ENCODE data around the gene PRR13. TPM values are rescaled to one million over a fixed set of nuclear protein-coding genes. Genes with fewer than 3 reads are reported as not detected.
A peak's percentile ranks its signal among the peaks of the same experiment; 100 is the strongest.
"Not testable (repeated sequence)": the region's sequence is repeated elsewhere in the genome, so short reads cannot be mapped to it uniquely, and the experiment has no call there.

Gene PRR13
- total and polyA plus RNA-seq, 9 donors: 15.8 to 59.1 (median 46.2) TPM

DNA sequence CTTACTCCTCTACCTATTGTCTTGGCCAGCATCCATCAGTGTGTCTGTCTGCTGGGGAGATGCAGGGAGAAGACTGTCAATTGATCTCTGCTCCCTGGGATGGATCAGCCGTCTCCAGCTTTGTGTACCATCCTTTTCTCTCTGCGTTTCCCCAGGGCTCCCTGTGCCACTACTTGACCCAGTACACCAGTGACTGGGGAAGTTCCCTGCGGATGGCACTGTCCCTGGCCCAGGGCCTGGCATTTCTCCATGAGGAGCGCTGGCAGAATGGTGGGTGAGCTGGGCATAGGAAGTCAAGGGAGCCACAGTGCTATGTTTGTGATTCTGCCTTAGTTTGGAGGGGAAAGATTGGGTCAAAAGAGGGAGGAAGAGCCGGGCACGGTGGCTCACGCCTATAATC is 12.8 kb upstream of the PRR13 start:
- H3K4me3 ChIP-seq (ENCODE audit: low read length): no peak overlapping the region
- no peaks in the 10 kb centered on the region for H3K36me3 ChIP-seq (ENCODE audit: control insufficient read depth, insufficient read depth, low read length)
- no peaks in the 10 kb centered on the region for H3K9me3 ChIP-seq (replicated peaks; ENCODE audit: control insufficient read depth, low read depth, low read length)
- WGBS (ENCODE audit: insufficient coverage): 96% methylated on average over 2 of the region's 7 CpGs
- H3K27me3 ChIP-seq (ENCODE audit: control insufficient read depth, insufficient read depth, low read length): no peaks in the 10 kb centered on the region
- DNase-seq: no peak
- H3K4me1 ChIP-seq (ENCODE audit: control insufficient read depth, insufficient read depth, low read length): no peaks in the 10 kb centered on the region
- H3K27ac ChIP-seq (ENCODE audit: low read length): no peak overlapping the region

DNA sequence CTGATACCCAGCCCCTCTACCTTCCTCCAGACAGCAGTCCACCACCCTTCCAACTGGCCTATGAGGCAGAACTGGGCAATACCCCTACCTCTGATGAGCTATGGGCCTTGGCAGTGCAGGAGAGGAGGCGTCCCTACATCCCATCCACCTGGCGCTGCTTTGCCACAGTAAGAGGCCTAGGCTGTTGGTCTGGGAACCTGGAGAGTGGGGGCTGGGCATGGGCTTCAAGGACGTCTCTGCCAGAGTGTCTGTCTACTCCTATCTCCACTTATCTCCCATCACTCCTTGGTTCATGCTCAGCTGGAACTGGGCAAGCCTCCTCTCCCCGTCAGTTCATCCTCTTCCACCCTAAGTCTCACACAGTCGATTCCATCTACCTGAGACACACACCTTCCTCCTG is 11.4 kb upstream of the PRR13 start:
- no peaks in the 10 kb centered on the region for H3K4me1 ChIP-seq (ENCODE audit: control insufficient read depth, insufficient read depth, low read length)
- no peak overlapping the region for H3K4me3 ChIP-seq (ENCODE audit: low read length)
- H3K27me3 ChIP-seq (ENCODE audit: control insufficient read depth, insufficient read depth, low read length): no peaks in the 10 kb centered on the region
- no peaks in the 10 kb centered on the region for H3K9me3 ChIP-seq (replicated peaks; ENCODE audit: control insufficient read depth, low read depth, low read length)
- DNase-seq: no peak
- H3K36me3 ChIP-seq (ENCODE audit: control insufficient read depth, insufficient read depth, low read length): no peaks in the 10 kb centered on the region
- no peak overlapping the region for H3K27ac ChIP-seq (ENCODE audit: low read length)
- WGBS (ENCODE audit: insufficient coverage): 86% methylated on average over 2 of the region's 5 CpGs

DNA sequence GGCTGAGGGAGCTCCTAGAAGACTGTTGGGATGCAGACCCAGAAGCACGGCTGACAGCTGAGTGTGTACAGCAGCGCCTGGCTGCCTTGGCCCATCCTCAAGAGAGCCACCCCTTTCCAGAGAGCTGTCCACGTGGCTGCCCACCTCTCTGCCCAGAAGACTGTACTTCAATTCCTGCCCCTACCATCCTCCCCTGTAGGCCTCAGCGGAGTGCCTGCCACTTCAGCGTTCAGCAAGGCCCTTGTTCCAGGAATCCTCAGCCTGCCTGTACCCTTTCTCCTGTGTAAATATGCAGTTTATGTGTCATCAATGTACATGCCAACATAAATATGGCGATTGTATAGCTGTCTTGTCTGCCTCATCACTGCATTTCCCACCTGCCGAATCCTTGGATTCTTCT is 10.3 kb upstream of the PRR13 start:
- Histone ChIP-seq H3K9me3 (replicated peaks; ENCODE audit: control insufficient read depth, low read depth, low read length) (no peaks in the 10 kb centered on the region), H3K27me3 (ENCODE audit: control insufficient read depth, insufficient read depth, low read length) (no peaks in the 10 kb centered on the region), H3K4me1 (ENCODE audit: control insufficient read depth, insufficient read depth, low read length) (no peaks in the 10 kb centered on the region), H3K36me3 (ENCODE audit: control insufficient read depth, insufficient read depth, low read length) (no peaks in the 10 kb centered on the region), H3K27ac (ENCODE audit: low read length) (no peak overlapping the region), H3K4me3 (ENCODE audit: low read length) (no peak overlapping the region)
- WGBS (ENCODE audit: insufficient coverage): 77% methylated on average over 4 of the region's 7 CpGs
- DNase-seq: no peak

DNA sequence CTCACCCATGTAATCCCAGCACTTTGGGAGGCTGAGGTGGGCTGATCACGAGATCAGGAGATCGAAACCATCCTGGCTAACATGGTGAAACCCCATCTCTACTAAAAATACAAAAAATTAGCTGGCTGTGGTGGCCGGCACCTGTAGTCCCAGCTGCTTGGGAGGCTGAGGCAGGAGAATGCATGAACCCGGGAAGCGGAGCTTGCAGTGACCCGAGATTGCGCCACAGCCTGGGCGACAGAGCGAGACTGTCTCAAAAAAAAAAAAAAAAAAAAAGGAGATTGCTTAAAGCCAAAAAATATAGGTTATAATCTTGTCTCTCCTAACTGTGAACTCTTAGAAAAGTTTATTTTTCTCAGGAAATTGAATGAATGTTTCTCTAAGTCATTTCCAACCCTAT is 6.2 kb upstream of the PRR13 start:
- H3K4me1 ChIP-seq (ENCODE audit: control insufficient read depth, insufficient read depth, low read length); H3K27ac ChIP-seq (ENCODE audit: low read length); H3K27me3 ChIP-seq (ENCODE audit: control insufficient read depth, insufficient read depth, low read length); DNase-seq; H3K9me3 ChIP-seq (replicated peaks; ENCODE audit: control insufficient read depth, low read depth, low read length); H3K4me3 ChIP-seq (ENCODE audit: low read length); H3K36me3 ChIP-seq (ENCODE audit: control insufficient read depth, insufficient read depth, low read length): not testable (repeated sequence)
- WGBS (ENCODE audit: insufficient coverage): no CpG with 5 or more reads among the region's 9 CpGs

DNA sequence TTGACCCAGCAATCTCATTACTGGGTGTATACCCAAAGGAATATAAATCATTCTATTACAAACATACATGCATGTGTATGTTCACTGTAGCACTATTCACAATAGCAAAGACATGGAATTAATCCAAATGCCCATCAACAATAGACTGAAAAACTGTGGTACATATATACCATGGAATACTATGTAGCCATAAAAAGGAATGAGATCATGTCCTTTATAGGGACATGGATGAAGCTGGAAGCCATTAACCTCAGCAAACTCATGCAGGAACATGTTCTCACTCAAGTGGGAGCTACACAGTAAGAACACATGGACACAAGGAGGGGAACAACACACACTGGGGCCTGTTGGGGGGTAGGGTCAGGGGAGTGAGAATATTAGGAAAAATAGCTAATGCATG is 2.0 kb upstream of the PRR13 start:
- not testable (repeated sequence) for H3K36me3 ChIP-seq (ENCODE audit: control insufficient read depth, insufficient read depth, low read length); H3K9me3 ChIP-seq (replicated peaks; ENCODE audit: control insufficient read depth, low read depth, low read length); DNase-seq; H3K27ac ChIP-seq (ENCODE audit: low read length); H3K4me3 ChIP-seq (ENCODE audit: low read length); H3K27me3 ChIP-seq (ENCODE audit: control insufficient read depth, insufficient read depth, low read length)
- peaks cover 14% of the 10 kb centered on the region for H3K4me1 ChIP-seq (ENCODE audit: control insufficient read depth, insufficient read depth, low read length)

DNA sequence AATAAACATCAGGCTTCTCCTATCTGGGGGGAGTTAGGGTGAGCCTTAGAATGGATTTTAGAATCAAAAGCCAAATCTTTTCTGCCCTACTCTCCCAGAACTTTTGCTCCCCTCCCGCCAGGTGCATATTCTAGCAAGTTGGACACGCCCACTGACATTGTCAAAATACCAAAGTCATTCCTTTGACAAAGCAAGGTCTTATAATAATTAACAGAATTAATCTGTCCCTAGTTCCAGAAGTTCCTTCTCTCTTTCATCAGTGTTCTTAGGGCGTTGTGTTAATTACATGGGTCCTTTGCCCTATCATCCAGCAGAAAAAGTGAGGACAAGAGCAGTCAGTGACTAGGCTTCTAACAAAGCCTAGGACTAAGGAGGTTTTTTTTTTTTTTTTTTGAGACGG is 2.4 kb downstream of the PRR13 start:
- Histone ChIP-seq H3K4me3 (ENCODE audit: low read length) (no peak overlapping the region), H3K36me3 (ENCODE audit: control insufficient read depth, insufficient read depth, low read length) (peaks cover 28% of the 10 kb centered on the region), H3K9me3 (replicated peaks; ENCODE audit: control insufficient read depth, low read depth, low read length) (no peaks in the 10 kb centered on the region), H3K4me1 (ENCODE audit: control insufficient read depth, insufficient read depth, low read length) (peaks cover 14% of the 10 kb centered on the region), H3K27ac (ENCODE audit: low read length) (no peak overlapping the region), H3K27me3 (ENCODE audit: control insufficient read depth, insufficient read depth, low read length) (no peaks in the 10 kb centered on the region)
- WGBS (ENCODE audit: insufficient coverage): 100% methylated on average over 2 of the region's 4 CpGs
- no peak for DNase-seq

DNA sequence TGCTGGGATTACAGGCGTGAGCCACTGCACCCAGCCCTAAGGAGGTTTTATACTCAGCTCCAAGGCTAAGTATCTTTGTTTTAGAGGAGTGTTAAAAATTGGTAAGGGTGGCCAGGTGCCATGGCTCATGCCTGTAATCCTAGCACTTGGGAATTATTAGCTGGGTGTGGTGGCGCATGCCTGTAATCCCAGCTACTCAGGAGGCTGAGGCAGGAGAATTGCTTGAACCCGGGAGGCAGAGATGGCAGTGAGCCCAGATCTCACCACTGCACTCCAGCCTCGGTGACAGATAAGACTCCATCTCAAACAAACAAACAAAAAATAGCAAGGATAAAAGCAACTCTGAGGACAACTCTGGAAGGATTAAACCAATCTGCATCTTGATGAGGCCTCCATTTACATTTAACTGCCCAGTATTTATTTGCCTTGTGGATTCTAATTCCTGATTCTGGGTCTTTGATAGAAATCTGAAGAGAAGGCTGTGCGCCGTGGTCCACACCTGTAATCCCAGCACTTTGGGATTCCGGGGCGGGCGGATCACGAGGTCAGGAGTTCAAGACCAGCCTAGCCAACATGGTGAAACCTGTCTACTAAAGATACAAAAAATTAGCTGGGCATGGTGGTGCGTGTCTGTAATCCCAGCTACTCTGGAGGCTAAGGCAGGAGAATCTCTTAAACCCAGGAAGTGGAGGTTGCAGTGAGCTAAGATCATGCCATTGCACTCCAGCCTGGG is 3.2 kb downstream of the PRR13 start:
- H3K27me3 ChIP-seq (ENCODE audit: control insufficient read depth, insufficient read depth, low read length); DNase-seq; H3K4me3 ChIP-seq (ENCODE audit: low read length); H3K9me3 ChIP-seq (replicated peaks; ENCODE audit: control insufficient read depth, low read depth, low read length); H3K27ac ChIP-seq (ENCODE audit: low read length): not testable (repeated sequence)
- H3K4me1 ChIP-seq (ENCODE audit: control insufficient read depth, insufficient read depth, low read length): peaks cover 14% of the 10 kb centered on the region
- H3K36me3 ChIP-seq (ENCODE audit: control insufficient read depth, insufficient read depth, low read length): peaks cover 28% of the 10 kb centered on the region
- WGBS (ENCODE audit: insufficient coverage): 96% methylated on average over 4 of the region's 11 CpGs

DNA sequence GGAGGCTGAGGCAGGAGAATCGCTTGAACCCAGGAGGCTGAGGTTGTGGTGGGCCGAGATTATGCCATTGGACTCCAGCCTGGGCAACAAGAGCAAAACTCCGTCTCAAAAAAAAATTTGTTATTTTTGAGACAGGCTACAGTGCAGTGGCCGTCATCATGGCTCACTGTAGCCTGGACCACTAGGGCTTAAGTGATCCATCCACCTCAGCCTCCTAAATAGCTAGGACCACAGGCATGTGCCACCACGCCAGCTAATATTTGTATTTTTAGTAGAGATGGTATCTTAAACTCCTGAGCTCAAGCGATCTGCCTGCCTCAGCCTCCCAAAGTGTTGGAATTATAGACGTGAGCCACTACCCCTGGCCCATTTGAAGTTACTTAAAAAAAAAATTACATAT is 9.4 kb downstream of the PRR13 start:
- Histone ChIP-seq H3K36me3 (ENCODE audit: control insufficient read depth, insufficient read depth, low read length) (peaks cover 21% of the 10 kb centered on the region), H3K9me3 (replicated peaks; ENCODE audit: control insufficient read depth, low read depth, low read length) (no peaks in the 10 kb centered on the region)
- 79% methylated on average over 3 of the region's 7 CpGs for WGBS (ENCODE audit: insufficient coverage)

DNA sequence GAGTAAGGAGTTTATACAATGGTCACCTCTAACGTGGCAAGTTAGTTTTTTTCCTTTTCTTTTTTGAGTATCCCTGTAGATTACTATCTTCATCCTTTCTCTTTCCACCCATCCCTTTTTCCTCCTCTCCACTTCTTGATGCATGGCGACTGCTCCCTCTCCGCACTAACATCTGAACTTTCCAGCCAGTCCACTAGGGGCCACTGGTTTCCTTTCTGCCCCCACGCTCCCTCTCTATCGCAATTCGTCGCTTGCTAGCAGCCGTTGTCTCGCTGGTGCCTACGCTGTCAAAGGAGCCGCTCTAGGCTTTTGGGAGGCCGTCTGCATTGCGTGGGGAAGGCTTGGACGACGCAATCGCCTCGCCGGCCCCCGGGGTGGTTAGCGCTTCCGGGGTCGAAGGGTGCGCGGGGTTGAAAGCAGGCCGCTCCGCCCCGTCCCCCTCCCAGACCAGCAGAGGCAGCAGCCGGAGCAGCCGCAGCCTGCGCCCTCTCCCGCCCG is 10.2 kb downstream of the PRR13 start, which contains the start of gene PCBP2:
Gene PCBP2, plus strand, starts transcription at position 442 of the 498 bp plus-strand sequence. CDS start 2,699 bp downstream, outside the sequence.
- H3K27ac ChIP-seq (ENCODE audit: low read length): peak within 1 kb of the TSS; percentile 98
- 0% methylated on average over 11 of the region's 32 CpGs for WGBS (ENCODE audit: insufficient coverage)
- no peaks in the 10 kb centered on the region for H3K27me3 ChIP-seq (ENCODE audit: control insufficient read depth, insufficient read depth, low read length)
- no peaks in the 10 kb centered on the region for H3K9me3 ChIP-seq (replicated peaks; ENCODE audit: control insufficient read depth, low read depth, low read length)
- H3K4me1 ChIP-seq (ENCODE audit: control insufficient read depth, insufficient read depth, low read length): peaks cover 9% of the 10 kb centered on the region
- H3K4me3 ChIP-seq (ENCODE audit: low read length): peak within 1 kb of the TSS; percentile 78
- DNase-seq: peak; percentile 100
- peaks cover 23% of the 10 kb centered on the region for H3K36me3 ChIP-seq (ENCODE audit: control insufficient read depth, insufficient read depth, low read length)

More for the DNA sequence above, 9.4 kb downstream of the PRR13 start:
- Histone ChIP-seq H3K4me1 (ENCODE audit: control insufficient read depth, insufficient read depth, low read length) (peaks cover 9% of the 10 kb centered on the region), H3K4me3 (ENCODE audit: low read length) (no peak overlapping the region), H3K27me3 (ENCODE audit: control insufficient read depth, insufficient read depth, low read length) (no peaks in the 10 kb centered on the region), H3K27ac (ENCODE audit: low read length) (no peak overlapping the region)
- DNase-seq: no peak

DNA sequence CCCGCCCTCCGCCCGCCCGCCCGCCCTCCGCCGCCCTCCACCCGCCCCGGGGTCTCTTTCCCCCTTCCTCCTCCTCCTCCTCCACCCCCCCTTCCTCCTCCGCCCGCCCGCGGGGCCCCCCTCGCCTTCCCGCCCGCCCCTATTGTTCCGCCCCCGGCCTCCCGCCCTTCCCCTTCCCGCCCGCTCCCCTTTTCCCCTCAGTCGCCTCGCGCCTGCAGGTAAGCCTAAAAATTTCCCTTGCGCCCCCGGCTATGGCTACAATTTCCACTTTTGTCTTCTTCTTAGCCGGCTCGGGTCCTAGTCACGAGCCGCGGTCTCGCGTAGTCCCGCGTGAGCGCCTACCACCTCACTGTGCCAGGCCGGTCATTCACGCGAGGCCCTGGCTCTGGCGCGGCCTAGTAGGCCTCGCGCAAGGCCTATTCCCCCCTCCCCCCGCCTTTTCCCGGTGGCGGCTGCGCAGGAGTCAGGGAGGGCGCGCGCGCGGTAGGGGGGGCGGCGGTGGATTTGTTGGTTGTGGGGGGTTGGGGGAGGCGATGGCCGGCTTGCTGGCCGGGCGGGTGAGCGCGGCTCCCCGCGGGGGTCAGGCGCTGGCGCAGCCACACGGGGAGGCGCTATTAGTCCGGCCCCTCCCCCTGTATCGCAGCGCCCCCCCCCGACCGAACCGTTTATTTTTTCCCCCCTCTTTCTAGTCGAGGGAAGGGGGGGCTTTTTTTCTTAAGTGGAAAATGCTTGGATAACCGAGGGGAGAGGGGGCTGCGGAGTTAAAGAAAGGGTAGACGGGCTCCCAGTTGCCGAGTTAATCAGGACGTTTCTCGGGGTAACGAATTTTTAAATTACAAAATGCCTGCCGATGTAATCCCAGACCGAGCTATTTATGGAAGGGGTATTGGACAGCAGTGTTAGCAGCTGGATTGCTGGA is 10.9 kb downstream of the PRR13 start:
- Histone ChIP-seq H3K36me3 (ENCODE audit: control insufficient read depth, insufficient read depth, low read length) (peaks cover 26% of the 10 kb centered on the region), H3K4me3 (ENCODE audit: low read length) (peak overlapping the region; percentile 78), H3K4me1 (ENCODE audit: control insufficient read depth, insufficient read depth, low read length) (peaks cover 9% of the 10 kb centered on the region), H3K27me3 (ENCODE audit: control insufficient read depth, insufficient read depth, low read length) (no peaks in the 10 kb centered on the region), H3K27ac (ENCODE audit: low read length) (peak overlapping the region; percentile 98), H3K9me3 (replicated peaks; ENCODE audit: control insufficient read depth, low read depth, low read length) (no peaks in the 10 kb centered on the region)
- peak; percentile 94 for DNase-seq
- WGBS (ENCODE audit: insufficient coverage): under 1% methylated on average over 31 of the region's 82 CpGs
